GM18505 (cell line): Measurements from ENCODE around the gene TAF4.

Experiments
- ATAC-seq: cut with Tn5 transposase; IDR thresholded peaks from one replicate; pipeline ENCODE4 v1.9.1; 2021; ENCODE audit not compliant: unreplicated experiment
- POLR2A ChIP-seq: IDR thresholded peaks from 4 replicates; pipeline ENCODE4 v1.6.1; 2011; ENCODE audit warnings: borderline replicate concordance; ENCODE audit not compliant: insufficient read depth, insufficient read length; ENCODE audit errors: extremely low read depth

Gene TAF4

DNA sequence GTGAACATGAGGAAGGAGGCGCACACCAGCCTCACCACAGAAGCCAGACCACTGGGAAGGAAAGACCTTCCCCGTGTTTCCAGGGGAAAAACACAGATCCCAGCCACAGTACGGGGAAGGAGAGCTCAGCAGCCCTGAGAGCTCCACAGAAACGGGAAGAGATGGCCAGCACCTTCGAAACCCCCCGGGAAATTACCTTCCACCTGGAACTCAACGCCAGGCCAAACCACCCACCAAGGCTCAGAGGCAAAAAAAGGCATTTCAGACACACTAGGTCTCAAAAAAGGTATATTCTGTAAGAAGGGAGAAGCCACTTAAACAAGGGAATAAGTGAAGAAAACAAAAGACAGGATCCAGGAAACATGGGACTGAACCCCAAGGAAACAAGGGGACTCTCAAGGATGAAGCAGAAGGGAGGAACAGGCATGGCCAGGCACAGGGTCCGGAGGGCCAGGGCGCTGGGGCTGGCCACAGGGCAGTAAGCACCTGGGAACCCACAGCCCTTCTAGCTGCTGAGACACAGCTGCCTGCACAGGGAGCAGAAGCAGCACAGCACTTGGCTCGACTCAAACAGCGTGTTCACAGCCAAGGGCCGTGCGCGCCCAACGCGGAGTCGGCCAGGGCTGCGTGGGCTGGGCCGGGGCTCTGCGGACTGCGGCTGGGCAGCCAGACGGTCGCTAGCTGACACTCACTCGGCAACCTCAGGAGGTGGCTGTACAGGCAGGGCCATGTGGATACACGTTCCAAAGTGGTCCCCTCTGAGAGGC lies 44.6 kb downstream of the TAF4 start:
- TF ChIP-seq POLR2A, result no peak
- no peak for ATAC-seq

DNA sequence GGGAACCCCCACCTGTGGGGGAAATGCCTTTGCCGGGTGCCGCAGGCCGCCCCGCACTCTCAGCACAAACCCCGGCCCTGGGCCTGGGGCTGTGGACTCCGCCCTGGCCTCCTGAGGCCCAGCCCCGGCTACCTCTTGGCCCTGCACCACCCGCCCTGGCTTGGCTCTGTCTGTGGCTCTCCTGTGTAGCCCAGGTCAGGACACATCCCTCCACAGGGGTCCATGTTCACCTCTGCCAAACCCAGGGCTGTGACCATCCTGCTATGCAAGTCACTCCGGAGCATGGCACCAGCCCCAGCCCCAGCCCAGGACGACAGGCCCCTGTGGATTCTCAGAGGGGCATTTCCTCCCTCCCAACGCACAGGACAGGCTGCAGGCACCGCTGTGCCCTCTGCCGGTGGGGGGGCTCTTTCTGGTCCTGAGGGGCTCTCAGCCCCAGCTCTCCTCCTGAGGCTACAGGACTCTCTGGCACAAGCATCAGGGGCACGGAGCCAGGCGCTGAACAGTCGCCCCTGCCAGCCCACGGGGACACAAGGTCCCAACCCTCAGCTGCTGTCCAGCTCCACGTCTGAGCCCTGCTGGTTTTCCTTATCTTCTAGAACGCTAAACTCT lies 45.7 kb downstream of the TAF4 start:
- ATAC-seq, result no peak
- no peak for TF ChIP-seq POLR2A

DNA sequence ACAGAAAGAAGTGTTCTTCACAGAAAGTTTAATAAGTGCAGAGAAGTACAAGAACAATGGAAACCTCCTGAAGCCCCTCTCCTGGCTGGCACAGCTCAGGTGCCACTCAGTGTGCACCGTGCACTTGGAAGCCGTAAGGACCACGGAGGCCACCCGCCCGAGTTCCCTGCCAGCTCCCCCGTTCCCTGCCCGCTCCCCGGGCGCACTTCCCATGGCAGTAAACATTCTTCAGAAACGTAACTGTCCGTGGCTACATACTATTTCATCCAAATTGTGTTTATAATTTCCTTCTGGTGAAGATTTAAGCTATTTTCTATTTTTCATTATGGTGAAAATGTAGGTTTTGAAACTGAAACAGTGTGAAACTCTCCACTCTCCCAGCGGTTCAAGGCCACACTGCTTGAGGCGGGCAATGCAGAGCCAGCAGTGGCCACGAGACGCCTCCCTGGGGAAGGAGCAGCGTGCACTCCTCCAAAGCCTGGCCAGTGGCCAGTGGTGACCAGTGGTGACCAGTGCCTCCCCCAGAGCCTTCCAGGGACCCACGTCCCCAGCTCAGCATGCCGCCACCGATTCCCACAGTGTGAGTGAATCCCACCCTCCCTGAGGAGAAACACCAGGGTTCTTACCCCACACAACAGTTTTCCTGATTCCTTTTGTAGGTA lies 46.4 kb downstream of the TAF4 start:
- no peak for TF ChIP-seq POLR2A
- ATAC-seq, result no peak

DNA sequence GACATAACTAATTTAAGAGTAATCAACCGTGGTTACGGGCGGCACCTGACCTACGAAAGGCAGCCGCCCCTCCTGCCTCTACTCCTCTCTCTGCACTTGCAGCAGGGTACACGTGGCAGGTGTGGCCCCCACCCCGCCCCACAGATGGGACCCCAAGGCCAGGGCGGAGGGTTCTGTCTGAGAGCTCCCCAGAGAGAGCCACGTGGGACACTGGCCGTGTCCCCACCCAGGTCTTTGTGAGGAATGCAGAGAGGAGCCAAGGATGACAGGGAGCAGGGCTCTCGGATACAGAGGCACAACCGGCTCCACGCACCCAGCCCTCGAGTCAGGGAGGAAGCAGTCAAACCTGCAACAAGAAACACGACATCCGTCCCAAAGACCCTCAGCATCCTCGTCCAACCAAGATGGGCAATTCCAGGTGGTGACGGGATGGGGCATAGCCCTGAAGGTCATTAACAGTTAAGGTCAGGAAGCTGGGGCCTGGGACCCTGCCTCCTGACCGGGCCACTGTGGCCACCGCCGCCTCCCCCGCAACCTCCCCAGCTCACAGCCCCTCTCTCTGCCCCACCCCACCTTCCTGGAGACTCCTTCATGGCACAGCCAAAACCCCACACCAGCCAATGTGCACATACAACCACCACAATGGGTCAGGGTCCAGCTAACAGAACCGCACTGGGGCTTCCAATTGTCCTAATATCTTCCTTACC lies 47.1 kb downstream of the TAF4 start:
- no peak for TF ChIP-seq POLR2A
- no peak for ATAC-seq

DNA sequence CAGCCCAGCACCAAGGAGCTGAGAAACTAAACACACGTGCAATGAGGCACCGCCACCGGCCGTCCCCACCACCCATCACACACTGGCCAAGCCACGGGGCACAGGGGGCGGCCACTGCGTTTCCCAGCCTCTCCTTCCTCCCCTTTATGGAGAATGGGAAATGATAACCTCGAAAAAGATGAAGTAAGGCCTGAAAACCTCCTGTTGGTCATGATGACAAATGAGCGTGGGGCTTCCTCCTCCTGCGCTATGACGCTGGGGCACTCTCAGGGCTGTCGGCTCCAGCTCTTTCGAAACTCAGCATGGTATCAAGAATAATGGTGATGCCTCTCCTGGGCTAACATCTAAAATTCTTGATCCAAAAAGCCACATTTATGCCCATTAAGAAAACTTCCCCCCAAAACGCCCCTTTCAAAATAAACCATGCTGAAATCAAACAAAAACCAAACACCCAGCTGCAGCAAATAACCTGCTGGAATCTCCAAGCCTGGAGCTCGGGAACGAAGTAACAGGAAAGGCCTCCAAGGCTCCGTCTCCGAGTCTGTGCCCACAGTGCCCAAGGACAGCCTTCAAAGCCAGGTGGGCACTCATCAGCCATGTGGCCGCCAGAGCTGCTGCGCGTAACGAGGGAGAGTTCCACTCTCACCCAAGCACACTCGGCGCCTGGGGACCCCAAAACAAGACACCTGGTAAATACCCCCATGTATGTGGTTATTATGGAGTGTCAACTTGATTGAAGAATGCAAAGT lies 50.0 kb downstream of the TAF4 start:
- no peak for ATAC-seq
- TF ChIP-seq POLR2A, result no peak

DNA sequence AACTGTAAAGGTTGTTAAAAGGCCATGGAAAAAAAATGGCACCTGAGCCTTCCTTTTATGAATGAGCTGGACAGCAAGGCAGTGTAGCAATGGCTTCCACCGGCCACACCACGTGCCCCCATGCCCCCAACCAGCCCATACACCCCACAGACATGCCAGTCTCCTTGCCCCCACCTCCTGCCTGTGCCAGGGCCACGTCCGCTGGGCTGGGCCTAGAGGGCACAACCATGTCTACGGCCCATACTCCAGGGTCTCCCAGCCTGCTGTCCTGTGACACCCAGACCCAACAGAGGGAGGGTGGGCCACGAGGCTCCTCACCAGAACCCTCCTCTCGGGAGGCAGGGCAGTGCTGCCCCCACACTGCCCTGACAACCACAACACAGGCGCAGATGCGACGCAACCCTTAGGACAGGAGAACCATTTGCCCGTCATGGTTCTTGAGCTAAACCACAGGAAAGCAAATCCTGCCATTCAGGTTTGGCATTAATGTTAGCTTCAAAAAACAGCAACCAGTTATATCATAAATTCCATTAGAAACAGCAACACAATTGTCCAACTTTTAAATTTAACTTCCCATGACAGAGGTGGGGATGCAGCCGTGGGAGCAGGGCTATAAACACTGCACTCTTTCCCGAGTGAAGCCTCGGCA lies 50.7 kb downstream of the TAF4 start:
- ATAC-seq, result no peak
- no peak for TF ChIP-seq POLR2A

DNA sequence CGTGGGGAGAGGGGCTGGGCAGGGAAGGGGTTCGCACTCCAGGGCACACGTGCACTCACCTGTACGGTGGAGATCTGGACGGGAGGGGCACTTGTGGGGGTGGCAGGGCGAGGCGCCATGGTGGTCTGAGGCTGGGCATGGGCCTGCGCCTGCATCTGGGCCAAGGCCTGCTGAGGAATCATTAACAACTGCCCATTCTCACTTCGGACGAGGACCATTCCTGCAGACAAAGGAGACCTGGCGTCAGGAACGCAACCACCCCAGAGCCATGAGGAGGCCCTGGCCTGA lies 51.2 kb downstream of the TAF4 start:
- ATAC-seq, result no peak
- TF ChIP-seq POLR2A, result no peak

DNA sequence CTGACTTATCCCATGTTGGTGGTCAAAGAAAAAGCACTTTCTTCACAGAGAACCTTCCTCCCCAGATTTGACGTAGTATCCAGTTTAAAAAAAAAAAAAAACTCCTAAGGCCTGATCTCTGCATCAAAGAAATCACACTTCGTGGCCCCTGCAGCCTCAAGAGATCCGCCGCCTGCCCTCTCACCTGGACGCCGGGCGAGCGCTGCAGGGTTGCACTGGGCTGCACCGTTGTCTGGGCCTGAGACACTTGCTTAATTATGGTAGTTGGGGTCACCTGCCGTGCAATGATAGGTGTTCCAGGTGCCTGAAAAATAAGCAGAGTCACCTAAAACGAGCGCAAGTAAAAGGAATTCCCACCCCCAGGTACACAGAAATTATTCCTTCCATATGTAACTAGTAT lies 53.0 kb downstream of the TAF4 start:
- no peak for ATAC-seq
- no peak for TF ChIP-seq POLR2A

DNA sequence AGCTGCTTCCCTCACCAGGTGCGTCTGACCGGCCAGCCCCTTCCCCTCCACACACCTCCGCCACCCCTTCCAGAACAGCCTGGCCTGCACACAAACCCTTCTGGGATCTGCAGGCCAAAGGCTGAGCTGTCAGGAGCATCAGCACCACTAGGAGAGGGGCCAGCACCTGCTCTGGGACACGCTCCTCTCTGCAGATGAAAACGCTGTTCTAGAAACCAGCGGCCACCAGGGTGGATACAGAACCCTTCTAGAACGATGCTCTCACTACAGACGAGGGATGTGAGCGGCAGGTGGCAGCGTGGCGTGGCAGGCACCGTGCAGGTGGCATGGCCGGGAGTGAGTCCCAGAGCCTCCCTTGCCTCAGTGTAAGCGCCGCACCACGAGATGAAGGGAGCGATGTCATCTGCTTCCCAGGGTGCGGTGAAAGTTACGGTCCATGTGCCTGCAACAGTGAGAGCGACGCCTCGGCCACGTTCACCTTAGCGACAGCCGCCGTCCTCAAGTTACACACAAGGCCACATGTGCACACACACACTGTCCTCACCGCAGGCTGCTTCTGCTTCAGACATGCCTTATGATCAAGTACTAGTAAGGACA lies 53.6 kb downstream of the TAF4 start:
- no peak for TF ChIP-seq POLR2A
- no peak for ATAC-seq

DNA sequence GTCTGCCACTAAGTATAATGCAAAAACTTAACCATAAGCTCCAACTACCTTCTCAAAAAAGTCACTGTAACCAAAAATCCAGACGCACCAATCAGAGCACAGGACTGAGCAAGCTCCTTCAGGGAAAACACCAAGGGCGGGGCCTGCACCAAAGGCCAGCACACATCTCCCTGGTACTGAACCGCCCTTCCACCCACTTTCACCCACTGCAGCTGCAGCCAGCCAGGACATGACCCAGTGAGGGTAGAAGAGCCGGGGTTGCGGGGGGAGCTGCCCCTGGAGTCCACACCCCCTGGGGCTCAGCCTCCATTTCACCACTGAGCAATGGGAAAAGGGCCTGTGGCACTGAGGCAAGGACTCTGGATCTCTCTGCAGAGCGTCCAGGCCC lies 54.3 kb downstream of the TAF4 start:
- no peak for ATAC-seq
- TF ChIP-seq POLR2A, result no peak

DNA sequence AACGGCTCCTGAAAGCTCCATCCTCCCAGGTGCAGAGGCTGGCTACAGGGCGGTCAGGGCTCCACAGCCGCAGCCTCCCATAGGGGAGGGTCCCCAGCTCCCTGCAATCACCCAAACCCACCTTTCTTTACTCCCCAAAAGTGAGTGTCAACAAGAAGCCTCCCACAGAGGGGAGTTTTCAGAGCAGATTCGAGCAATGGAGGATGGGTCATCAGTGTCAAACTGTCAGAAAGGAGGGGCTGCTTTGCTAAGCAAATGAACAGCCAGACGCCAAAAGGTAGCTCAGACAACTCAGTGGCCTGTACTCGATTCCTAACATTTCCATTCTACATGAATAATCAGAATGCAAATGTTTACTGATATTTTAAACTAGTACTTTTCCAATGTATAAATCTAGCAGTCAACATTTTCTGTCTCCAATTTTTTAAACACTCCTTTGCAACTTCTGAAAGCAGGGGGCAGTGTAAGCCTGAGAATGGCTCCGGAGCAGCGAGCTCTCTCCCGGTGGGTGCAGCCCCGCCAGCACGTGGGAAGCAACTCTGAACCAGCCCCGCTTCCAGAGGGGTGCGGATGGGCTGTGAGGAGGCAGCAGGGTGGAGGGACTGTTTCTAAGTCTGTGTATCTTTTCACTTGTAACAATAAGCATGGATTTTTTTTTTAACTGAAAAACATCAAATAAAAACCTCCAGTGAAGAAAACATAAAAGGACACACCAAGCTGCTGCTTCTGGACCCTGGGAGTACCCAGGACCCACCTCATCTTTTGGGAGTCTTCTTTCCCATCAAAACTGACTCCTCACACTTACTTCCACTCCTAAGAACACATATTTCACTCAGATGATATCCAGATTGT lies 54.9 kb downstream of the TAF4 start:
- no peak for ATAC-seq
- TF ChIP-seq POLR2A, result no peak
